ENCODE measurements around the gene OR1I1. TPM values are rescaled to one million over a fixed set of nuclear protein-coding genes. Genes with fewer than 3 reads are reported as not detected.

Gene OR1I1
- total RNA-seq, 1 donor = not detected

- H3K4me3 ChIP-seq (ENCODE audit: low read depth, low read length) = peak within 1 kb of the TSS; percentile 79
- peak; percentile 59 for DNase-seq (ENCODE audit: low read depth)
- no peak for TF ChIP-seq CTCF (IDR thresholded peaks at IDR 0.05; ENCODE audit: insufficient read depth, low read depth, low read length)
These were observed 25.3 kb downstream of the OR1I1 start, which contains the start of gene SYDE1 for GRCh38 chr19:15107061-15108010. Gene SYDE1 (plus strand): TSS chr19:15107401. CDS start chr19:15107434, 33 bp downstream.

- DNase-seq (ENCODE audit: low read depth) = peak; percentile 21
- TF ChIP-seq CTCF (IDR thresholded peaks at IDR 0.05; ENCODE audit: insufficient read depth, low read depth, low read length) = no peak
- peak overlapping the region; percentile 79 for H3K4me3 ChIP-seq (ENCODE audit: low read depth, low read length)
These were observed 26.3 kb downstream of the OR1I1 start for GRCh38 chr19:15108145-15108844.

GRCh38 chr19:15108845-15109767 is 27.1 kb downstream of the OR1I1 start:
- DNase-seq (ENCODE audit: low read depth) = no peak
- no peak overlapping the region for H3K4me3 ChIP-seq (ENCODE audit: low read depth, low read length)
- TF ChIP-seq CTCF (IDR thresholded peaks at IDR 0.05; ENCODE audit: insufficient read depth, low read depth, low read length) = no peak

GRCh38 chr19:15109768-15110417 is 27.9 kb downstream of the OR1I1 start:
- DNase-seq (ENCODE audit: low read depth) = no peak
- no peak for TF ChIP-seq CTCF (IDR thresholded peaks at IDR 0.05; ENCODE audit: insufficient read depth, low read depth, low read length)
- H3K4me3 ChIP-seq (ENCODE audit: low read depth, low read length) = no peak overlapping the region

DNA sequence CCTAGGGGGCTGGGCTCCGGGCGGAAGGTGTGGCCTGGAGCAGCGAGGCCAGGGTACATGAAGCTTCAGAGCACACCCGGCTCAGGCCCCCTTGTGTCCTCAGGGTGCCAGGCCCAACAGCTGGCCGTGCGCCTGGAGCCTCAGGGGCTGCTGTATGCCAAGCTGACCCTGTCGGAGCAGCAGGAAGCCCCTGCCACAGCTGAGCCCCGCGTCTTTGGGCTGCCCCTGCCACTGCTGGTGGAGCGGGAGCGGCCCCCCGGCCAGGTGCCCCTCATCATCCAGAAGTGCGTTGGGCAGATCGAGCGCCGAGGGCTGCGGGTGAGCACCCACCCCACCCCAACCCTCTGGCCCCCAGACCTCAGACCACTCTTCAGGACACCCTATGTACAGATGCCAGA is 28.4 kb downstream of the OR1I1 start:
- no peak for DNase-seq (ENCODE audit: low read depth)
- no peak for TF ChIP-seq CTCF (IDR thresholded peaks at IDR 0.05; ENCODE audit: insufficient read depth, low read depth, low read length)

GRCh38 chr19:15111758-15112157 is 29.7 kb downstream of the OR1I1 start:
- no peak for TF ChIP-seq CTCF (IDR thresholded peaks at IDR 0.05; ENCODE audit: insufficient read depth, low read depth, low read length)

More for the DNA sequence above, 28.4 kb downstream of the OR1I1 start:
- no peak overlapping the region for H3K4me3 ChIP-seq (ENCODE audit: low read depth, low read length)

More at GRCh38 chr19:15111758-15112157, 29.7 kb downstream of the OR1I1 start:
- DNase-seq (ENCODE audit: low read depth) = no peak
- H3K4me3 ChIP-seq (ENCODE audit: low read depth, low read length) = no peak overlapping the region
